Calu3 (cell line): ENCODE measurements around the gene CCL22. TPM values are rescaled to one million over a fixed set of nuclear protein-coding genes. Genes with fewer than 3 reads are reported as not detected.
"Not testable (repeated sequence)": the region's sequence is repeated elsewhere in the genome, so short reads cannot be mapped to it uniquely, and the experiment has no call there.

Source experiments
- BruUV-seq: library from RNA; stranded (reverse); fragments of 400-500 nt; replicated peaks from 2 replicates; lab custom pipeline; 2021; lab: Mats Ljungman, UMichigan
- CTCF ChIA-PET: fragments of 300-600 bp; sonication (Branson Sonifier 250); formaldehyde crosslinking; loops from one replicate; lab custom pipeline; 2022; ENCODE audit warnings: antibody characterized with exemption; lab: Charles Lee
- DNase-seq: peaks from one replicate; pipeline ENCODE4 v3.0.0; 2022
- H3K27ac Mint-ChIP-seq: one replicate; pipeline ENCODE4 v1.8.0; 2022; ENCODE audit warnings: mixed read lengths; ENCODE audit not compliant: unreplicated experiment
- H3K27me3 Mint-ChIP-seq: one replicate; pipeline ENCODE4 v1.8.0; 2022; ENCODE audit warnings: mixed read lengths; ENCODE audit not compliant: unreplicated experiment
- H3K36me3 Mint-ChIP-seq: one replicate; pipeline ENCODE4 v1.8.0; 2022; ENCODE audit warnings: mild to moderate bottlenecking, moderate library complexity, mixed read lengths; ENCODE audit not compliant: insufficient read depth, unreplicated experiment
- H3K4me1 Mint-ChIP-seq: one replicate; pipeline ENCODE4 v1.8.0; 2022; ENCODE audit warnings: mild to moderate bottlenecking, low read depth, mixed read lengths; ENCODE audit not compliant: unreplicated experiment
- H3K4me3 Mint-ChIP-seq: one replicate; pipeline ENCODE4 v1.8.0; 2022; ENCODE audit warnings: mild to moderate bottlenecking, low read depth, moderate library complexity, mixed read lengths; ENCODE audit not compliant: unreplicated experiment
- H3K9me3 Mint-ChIP-seq: one replicate; pipeline ENCODE4 v1.8.0; 2022; ENCODE audit warnings: low read depth, mixed read lengths; ENCODE audit not compliant: unreplicated experiment
- CTCF ChIP-seq: fragments of 200-600 bp; IDR thresholded peaks from one replicate; pipeline ENCODE4 v1.8.0; 2022; ENCODE audit warnings: antibody characterized with exemption; ENCODE audit not compliant: unreplicated experiment
- intact Hi-C: fragments of 100-400 bp; cut with micrococcal nuclease; formaldehyde crosslinking; loops from one replicate; pipeline ENCODE4 v1.10.0; 2022; ENCODE audit not compliant: unreplicated experiment
- total RNA-seq: library from RNA; stranded (reverse); gene quantifications from 2 replicates; pipeline ENCODE4 v1.2.3, GENCODE V29; 2022

CCL22 gene
- total RNA-seq, 1 experiment from 2014 or later = 2.6 TPM

- TF ChIP-seq CTCF = no peak
- peaks cover 55% of the 10 kb centered on the region for H3K4me1 Mint-ChIP-seq
- H3K9me3 Mint-ChIP-seq = peaks cover 4% of the 10 kb centered on the region
- no TSS peak for BruUV-seq
- intact Hi-C loops = loop anchor here (5.0 kb wide), 2 partner anchors 34 to 41 kb away; no protein-coding TSS in a partner anchor
- H3K27ac Mint-ChIP-seq = peak overlapping the region; percentile 35
- H3K36me3 Mint-ChIP-seq = peaks cover 17% of the 10 kb centered on the region
- CTCF ChIA-PET = interaction anchor here (0.6 kb wide), 2 partner anchors 167 to 761 kb away, joined by 3 to 4 read pairs; no protein-coding TSS in a partner anchor
- H3K4me3 Mint-ChIP-seq = no peak overlapping the region
- H3K27me3 Mint-ChIP-seq = peaks cover 16% of the 10 kb centered on the region
- DNase-seq = no peak
Measured at GRCh38 chr16:57343221-57343620, 15.4 kb upstream of the CCL22 start.

- H3K9me3 Mint-ChIP-seq, DNase-seq, H3K27ac Mint-ChIP-seq, BruUV-seq, CTCF ChIA-PET, H3K4me3 Mint-ChIP-seq: not testable (repeated sequence)
- Mint-ChIP-seq H3K4me1 (peaks cover 49% of the 10 kb centered on the region), H3K27me3 (peaks cover 25% of the 10 kb centered on the region), H3K36me3 (peaks cover 17% of the 10 kb centered on the region)
- intact Hi-C loops = loop anchor here (5.0 kb wide), 2 partner anchors 33 to 42 kb away; no protein-coding TSS in a partner anchor
Measured at GRCh38 chr16:57344094-57344493, 14.5 kb upstream of the CCL22 start.

- H3K9me3 Mint-ChIP-seq = peaks cover 4% of the 10 kb centered on the region
- peaks cover 40% of the 10 kb centered on the region for H3K4me1 Mint-ChIP-seq
- H3K27me3 Mint-ChIP-seq = peaks cover 34% of the 10 kb centered on the region
- H3K4me3 Mint-ChIP-seq = no peak overlapping the region
- peaks cover 17% of the 10 kb centered on the region for H3K36me3 Mint-ChIP-seq
- no peak for TF ChIP-seq CTCF
- intact Hi-C loops = no loop called here
- no peak for DNase-seq
- no peak overlapping the region for H3K27ac Mint-ChIP-seq
- CTCF ChIA-PET = no interaction called here
- BruUV-seq = no TSS peak
Measured at GRCh38 chr16:57345021-57345420, 13.6 kb upstream of the CCL22 start.

- intact Hi-C loops = no loop called here
- CTCF ChIA-PET = no interaction called here
- no peak for DNase-seq
- H3K27me3 Mint-ChIP-seq = peaks cover 38% of the 10 kb centered on the region
- peaks cover 17% of the 10 kb centered on the region for H3K36me3 Mint-ChIP-seq
- TF ChIP-seq CTCF = no peak
- H3K4me1 Mint-ChIP-seq = peaks cover 33% of the 10 kb centered on the region
- no peak overlapping the region for H3K27ac Mint-ChIP-seq
- BruUV-seq = no TSS peak
- H3K4me3 Mint-ChIP-seq = no peak overlapping the region
- peaks cover 4% of the 10 kb centered on the region for H3K9me3 Mint-ChIP-seq
Measured at GRCh38 chr16:57345666-57346204, 12.8 kb upstream of the CCL22 start.

GRCh38 chr16:57347858-57348257 lies 10.7 kb upstream of the CCL22 start:
- Mint-ChIP-seq H3K36me3 (peaks cover 3% of the 10 kb centered on the region), H3K27me3 (peaks cover 38% of the 10 kb centered on the region), H3K4me3 (no peak overlapping the region), H3K4me1 (peaks cover 11% of the 10 kb centered on the region), H3K27ac (no peak overlapping the region), H3K9me3 (peaks cover 4% of the 10 kb centered on the region)
- intact Hi-C loops = no loop called here
- BruUV-seq = no TSS peak
- CTCF ChIA-PET = no interaction called here
- DNase-seq = no peak
- no peak for TF ChIP-seq CTCF
